Liver (tissue), 9 donors: ENCODE data around the gene OR2T12. TPM values are rescaled to one million over a fixed set of nuclear protein-coding genes. Genes with fewer than 3 reads are reported as not detected.

ENCODE experiments used
- DNase-seq: peaks from one replicate; pipeline ENCODE4 v3.0.0-alpha.2; 2017; ENCODE audit warnings: low spot score
- H3K27ac ChIP-seq, 2 donors: one replicate each; pipeline ENCODE4 v1.7.0; 2013; ENCODE audit warnings: inconsistent platforms in 2 of 2, low read length in 2 of 2, control low read depth in 1 of 2, low read depth in 1 of 2, mild to moderate bottlenecking in 1 of 2
- H3K27me3 ChIP-seq, 4 donors: one replicate each; pipeline versions ENCODE4 v1.6.1 to v1.7.0; 2013; ENCODE audit warnings: low read length in 3 of 4, inconsistent platforms in 1 of 4, mild to moderate bottlenecking in 1 of 4, moderate library complexity in 1 of 4; ENCODE audit not compliant: control insufficient read depth in 4 of 4, insufficient read depth in 4 of 4
- H3K36me3 ChIP-seq, 4 donors: one replicate each; pipeline versions ENCODE4 v1.6.1 to v1.7.0; 2013; ENCODE audit warnings: low read length in 3 of 4, mild to moderate bottlenecking in 3 of 4, low read depth in 1 of 4, moderate library complexity in 1 of 4; ENCODE audit not compliant: control insufficient read depth in 4 of 4, insufficient read depth in 3 of 4
- H3K4me1 ChIP-seq, 4 donors: one replicate each; pipeline versions ENCODE4 v1.6.1 to v1.7.0; 2013; ENCODE audit warnings: low read length in 3 of 4, mild to moderate bottlenecking in 3 of 4, moderate library complexity in 1 of 4; ENCODE audit not compliant: control insufficient read depth in 4 of 4, insufficient read depth in 4 of 4
- H3K4me3 ChIP-seq, 3 donors: one replicate each; pipeline versions ENCODE4 v1.6.1 to v1.7.0; 2013; ENCODE audit warnings: low read length in 3 of 3, control low read depth in 1 of 3, low read depth in 1 of 3, mild to moderate bottlenecking in 1 of 3
- H3K9ac ChIP-seq, 2 donors: one replicate each; pipeline ENCODE4 v1.7.0; 2013; ENCODE audit warnings: low read length in 2 of 2, mild to moderate bottlenecking in 2 of 2, moderate library complexity in 2 of 2, control low read depth in 1 of 2, low read depth in 1 of 2
- H3K9me3 ChIP-seq, 4 donors: one replicate each; pipeline versions ENCODE4 v1.6.1 to v1.7.0; 2013; ENCODE audit warnings: low read length in 3 of 4; ENCODE audit not compliant: control insufficient read depth in 4 of 4
- CTCF ChIP-seq: fragments of 150-350 bp; IDR thresholded peaks from 2 replicates; pipeline ENCODE4 v1.5.1; 2017; ENCODE audit warnings: improper control_type of control experiment, low read depth, low read length; ENCODE audit not compliant: missing input control
- EGR1 ChIP-seq, 2 donors: IDR thresholded peaks; 2 replicates each; pipeline ENCODE4 v1.6.1; 2016 to 2018; ENCODE audit warnings: antibody characterized with exemption in 2 of 2, low read depth in 2 of 2
- RAD21 ChIP-seq, 2 donors: IDR thresholded peaks; 2 replicates each; pipeline ENCODE4 v1.6.1; 2016; ENCODE audit warnings: antibody characterized with exemption in 2 of 2, mild to moderate bottlenecking in 2 of 2
- YY1 ChIP-seq: IDR thresholded peaks from 2 replicates; pipeline ENCODE4 v1.6.1; 2016; ENCODE audit warnings: antibody characterized with exemption, mild to moderate bottlenecking
- WGBS: extraction: QIAGEN DNeasy Blood & Tissue Kit; methylation state at CpG from one replicate; pipeline ENCODE4 v1.1.7; 2013; 5-methylcytosine and 5-hydroxymethylcytosine counted together
- polyA plus RNA-seq, 2 donors: library from polyadenylated mRNA; stranded (reverse) in 1 of 2; unstranded in 1 of 2; fragments of 200-250 nt in 1 of 2; fragments of >200 nt in 1 of 2; fragmentation: Nextera tagmentation in 1 of 2; extraction: Ambion mirVana in 1 of 2; gene quantifications; one replicate each; pipeline versions ENCODE4 v1.2.1 to v1.2.3, GENCODE V29; 2013 to 2015
- total RNA-seq, 2 donors: library from RNA; depleted of rRNA; stranded (reverse); fragments of >200 nt; gene quantifications; one replicate each; pipeline ENCODE4 v1.2.3, GENCODE V29; 2014
- donor health status: healthy.
- donor health status: healthy.
- donor health status: healthy.
- donor health status: healthy.
- donor health status: healthy.

Gene OR2T12
- total and polyA plus RNA-seq, 4 donors = not detected

DNA sequence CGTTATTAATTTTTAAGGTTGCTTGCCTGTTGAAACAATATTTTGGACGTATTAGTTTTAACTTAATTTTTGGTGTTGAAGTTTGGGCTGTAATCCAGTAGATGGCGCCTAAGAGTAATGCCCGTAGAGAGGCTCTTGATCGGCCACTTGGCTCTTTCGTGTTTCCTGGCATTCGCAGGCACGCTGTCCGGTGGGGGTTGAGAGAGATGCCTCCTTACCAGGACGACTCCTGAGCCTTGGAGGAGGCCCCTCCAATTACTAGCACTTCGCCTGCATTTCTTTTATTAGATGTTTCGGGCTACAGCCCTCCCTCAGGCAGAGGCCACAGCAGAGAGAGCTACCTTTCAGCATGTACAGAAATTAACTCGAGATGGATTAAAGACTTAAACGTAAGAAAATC, 60.0 kb downstream of the OR2T12 start:
- Histone ChIP-seq H3K4me1 (no peaks in the 10 kb centered on the region), H3K27me3 (peaks cover 0 to 2% (median 0%) of the 10 kb centered on the region in 4 donors), H3K9ac (no peak overlapping the region), H3K9me3 (no peaks in the 10 kb centered on the region), H3K36me3 (no peaks in the 10 kb centered on the region), H3K27ac (no peak overlapping the region), H3K4me3 (no peak overlapping the region)
- TF ChIP-seq YY1 (no peak), EGR1 (IDR thresholded peaks at IDR 0.05; ENCODE audit: low read depth in 2 of 2) (no peak), CTCF (peak; percentile 48), RAD21 (IDR thresholded peaks at IDR 0.05) (peak; percentile 45 to 65)
- WGBS = 14% methylated on average over 14 of the region's 14 CpGs
- no peak for DNase-seq

Other genes starting within 250 kb of the OR2T12 start
- not detected for gene OR2L13, start 208.2 kb downstream of the OR2T12 start, total RNA-seq
- gene OR2L13, start 208.2 kb downstream of the OR2T12 start, polyA plus RNA-seq = not detected
- gene OR2M5, start 158.3 kb downstream of the OR2T12 start, total RNA-seq = not detected
- not detected for gene OR2M5, start 158.3 kb downstream of the OR2T12 start, polyA plus RNA-seq
- not detected for gene OR2M2, start 128.6 kb downstream of the OR2T12 start, total RNA-seq
- not detected for gene OR2M2, start 128.6 kb downstream of the OR2T12 start, polyA plus RNA-seq
- not detected for gene OR2M3, start 106.2 kb downstream of the OR2T12 start, total RNA-seq
- not detected for gene OR2M3, start 106.2 kb downstream of the OR2T12 start, polyA plus RNA-seq
- not detected for gene OR2M4, start 72.0 kb downstream of the OR2T12 start, total RNA-seq
- gene OR2M4, start 72.0 kb downstream of the OR2T12 start, polyA plus RNA-seq = not detected
- under 1 TPM in 1 of 2 donors, not detected in 1; 0.37 TPM for gene OR2T33, start 25.4 kb downstream of the OR2T12 start, total RNA-seq
- gene OR2T33, start 25.4 kb downstream of the OR2T12 start, polyA plus RNA-seq = not detected
- gene OR2M7, start 21.1 kb upstream of the OR2T12 start, total RNA-seq = not detected
- gene OR2M7, start 21.1 kb upstream of the OR2T12 start, polyA plus RNA-seq = not detected
- not detected for gene OR14C36, start 45.4 kb upstream of the OR2T12 start, total RNA-seq
- gene OR14C36, start 45.4 kb upstream of the OR2T12 start, polyA plus RNA-seq = not detected
- not detected for gene OR2T4, start 58.2 kb upstream of the OR2T12 start, total RNA-seq
- not detected for gene OR2T4, start 58.2 kb upstream of the OR2T12 start, polyA plus RNA-seq
- gene OR2T6, start 72.3 kb upstream of the OR2T12 start, total RNA-seq = not detected
- gene OR2T6, start 72.3 kb upstream of the OR2T12 start, polyA plus RNA-seq = not detected
- not detected for gene OR2T1, start 99.6 kb upstream of the OR2T12 start, total RNA-seq
- gene OR2T1, start 99.6 kb upstream of the OR2T12 start, polyA plus RNA-seq = not detected
- not detected for gene OR2T2, start 142.2 kb upstream of the OR2T12 start, total RNA-seq
- not detected for gene OR2T2, start 142.2 kb upstream of the OR2T12 start, polyA plus RNA-seq
- gene OR2T3, start 169.9 kb upstream of the OR2T12 start, total RNA-seq = not detected
- gene OR2T3, start 169.9 kb upstream of the OR2T12 start, polyA plus RNA-seq = not detected
- gene OR2T5, start 185.2 kb upstream of the OR2T12 start, total RNA-seq = not detected
- not detected for gene OR2T5, start 185.2 kb upstream of the OR2T12 start, polyA plus RNA-seq
- not detected for gene OR2G6, start 204.6 kb upstream of the OR2T12 start, total RNA-seq
- gene OR2G6, start 204.6 kb upstream of the OR2T12 start, polyA plus RNA-seq = not detected